WTC11 (cell line): Measurements from ENCODE around the gene ANXA11. TPM values are rescaled to one million over a fixed set of nuclear protein-coding genes. Genes with fewer than 3 reads are reported as not detected.

Experiments used
- ATAC-seq: fragments of 200-7000 bp; cut with Tn5 transposase; 2 replicates; pipeline ENCODE4 v1.10.0; 2021; ENCODE audit warnings: mild to moderate bottlenecking, moderate library complexity
- CTCF ChIA-PET: fragments of 300-600 bp; sonication (Branson Sonifier 250); formaldehyde crosslinking; loops from one replicate; lab custom pipeline; 2021; ENCODE audit warnings: antibody characterized with exemption; lab: Charles Lee
- POLR2A ChIA-PET: fragments of 350-600 bp; sonication (Branson Sonifier 250); formaldehyde crosslinking; loops from one replicate; lab custom pipeline; 2021; ENCODE audit warnings: antibody characterized with exemption; lab: Charles Lee
- DNase-seq: peaks from one replicate; pipeline ENCODE4 v3.0.0; 2021; ENCODE audit warnings: low spot score
- H3K27ac Mint-ChIP-seq: 2 replicates; pipeline ENCODE4 v1.8.0; 2021; ENCODE audit warnings: mixed read lengths
- H3K27me3 Mint-ChIP-seq: 2 replicates; pipeline ENCODE4 v1.8.0; 2021; ENCODE audit warnings: low read depth, mild to moderate bottlenecking, moderate library complexity, mixed read lengths
- H3K36me3 Mint-ChIP-seq: 2 replicates; pipeline ENCODE4 v1.8.0; 2021; ENCODE audit warnings: mixed read lengths
- H3K4me1 Mint-ChIP-seq: 2 replicates; pipeline ENCODE4 v1.8.0; 2022; ENCODE audit warnings: mixed read lengths
- H3K4me3 Mint-ChIP-seq: 2 replicates; pipeline ENCODE4 v1.8.0; 2021; ENCODE audit warnings: mild to moderate bottlenecking, moderate library complexity, mixed read lengths
- H3K9me3 Mint-ChIP-seq: 2 replicates; pipeline ENCODE4 v1.8.0; 2021; ENCODE audit warnings: mixed read lengths
- CREB1 ChIP-seq: sonication (generic); formaldehyde crosslinking; IDR thresholded peaks from 2 replicates; pipeline ENCODE4 v1.8.0; 2023; ENCODE audit warnings: mild to moderate bottlenecking, missing genetic modification reagents
- ELF4 ChIP-seq: sonication (generic); formaldehyde crosslinking; IDR thresholded peaks from 2 replicates; pipeline ENCODE4 v1.8.1; 2022; ENCODE audit warnings: low read depth, mild to moderate bottlenecking, moderate library complexity, missing genetic modification reagents
- FOXP1 ChIP-seq: sonication (generic); formaldehyde crosslinking; IDR thresholded peaks from 2 replicates; pipeline ENCODE4 v1.8.0; 2022; ENCODE audit warnings: missing genetic modification reagents, mild to moderate bottlenecking, moderate library complexity, borderline replicate concordance
- GRHL2 ChIP-seq: fragments of 250-450 bp; sonication (Bioruptor Pico); IDR thresholded peaks from 2 replicates; pipeline ENCODE4 v1.8.0; 2022; ENCODE audit warnings: mild to moderate bottlenecking, moderate library complexity; ENCODE audit not compliant: insufficient replicate concordance, severe bottlenecking
- NR3C1 ChIP-seq: sonication (generic); formaldehyde crosslinking; conservative IDR thresholded peaks from 2 replicates; pipeline ENCODE4 v1.8.1; 2023; ENCODE audit warnings: low read depth, mild to moderate bottlenecking, missing genetic modification reagents
- OVOL2 ChIP-seq: fragments of 250-450 bp; sonication (Bioruptor Pico); IDR thresholded peaks from 2 replicates; pipeline ENCODE4 v1.9.0; 2021; ENCODE audit warnings: mild to moderate bottlenecking, borderline replicate concordance
- RORB ChIP-seq: fragments of 250-450 bp; sonication (Bioruptor Pico); IDR thresholded peaks from 2 replicates; pipeline ENCODE4 v1.9.0; 2021; ENCODE audit warnings: mild to moderate bottlenecking
- SMAD3 ChIP-seq: sonication (generic); formaldehyde crosslinking; IDR thresholded peaks from 2 replicates; pipeline ENCODE4 v1.8.0; 2022; ENCODE audit warnings: missing genetic modification reagents, mild to moderate bottlenecking, borderline replicate concordance
- TEAD4 ChIP-seq: sonication (generic); formaldehyde crosslinking; IDR thresholded peaks from 2 replicates; pipeline ENCODE4 v1.8.0; 2022; ENCODE audit warnings: mild to moderate bottlenecking, missing genetic modification reagents
- TP53 ChIP-seq: sonication (generic); formaldehyde crosslinking; IDR thresholded peaks from 2 replicates; pipeline ENCODE4 v1.8.1; 2023; ENCODE audit warnings: mild to moderate bottlenecking, missing genetic modification reagents
- ZNF121 ChIP-seq: sonication (generic); formaldehyde crosslinking; IDR thresholded peaks from 2 replicates; pipeline ENCODE4 v1.8.0; 2023; ENCODE audit warnings: missing genetic modification reagents
- ZNF263 ChIP-seq: sonication (generic); formaldehyde crosslinking; IDR thresholded peaks from 2 replicates; pipeline ENCODE4 v1.8.1; 2022; ENCODE audit warnings: low read depth, mild to moderate bottlenecking, moderate library complexity, missing genetic modification reagents
- total RNA-seq: library from RNA; stranded (reverse); gene quantifications from 3 replicates; pipeline ENCODE4 v1.2.3, GENCODE V29; 2021
- TF ChIP-seq, protein P1 (sequence below): sonication (generic); formaldehyde crosslinking; IDR thresholded peaks from 2 replicates; pipeline ENCODE4 v1.8.1; 2023; ENCODE audit warnings: mild to moderate bottlenecking, missing genetic modification reagents, moderate library complexity
- TF ChIP-seq, protein P2 (sequence below): sonication (generic); formaldehyde crosslinking; IDR thresholded peaks from 2 replicates; pipeline ENCODE4 v1.8.0; 2022; ENCODE audit warnings: mild to moderate bottlenecking, missing genetic modification reagents
- TF ChIP-seq, protein P3 (sequence below): fragments of 250-450 bp; sonication (Bioruptor Pico); IDR thresholded peaks from 2 replicates; pipeline ENCODE4 v2.1.2; 2022; ENCODE audit warnings: mild to moderate bottlenecking, moderate library complexity
- TF ChIP-seq, protein P4 (sequence below): sonication (generic); formaldehyde crosslinking; IDR thresholded peaks from 2 replicates; pipeline ENCODE4 v1.8.0; 2022; ENCODE audit warnings: mild to moderate bottlenecking, missing genetic modification reagents
- TF ChIP-seq, protein P5 (sequence below): sonication (generic); formaldehyde crosslinking; IDR thresholded peaks from 2 replicates; pipeline ENCODE4 v1.8.0; 2022; ENCODE audit warnings: mild to moderate bottlenecking, missing genetic modification reagents
- TF ChIP-seq, protein P6 (sequence below): sonication (generic); formaldehyde crosslinking; IDR thresholded peaks from 2 replicates; pipeline ENCODE4 v1.8.1; 2023; ENCODE audit warnings: mild to moderate bottlenecking, missing genetic modification reagents

ANXA11 gene
- total RNA-seq, 1 experiment from 2014 or later = 83.3 TPM

DNA sequence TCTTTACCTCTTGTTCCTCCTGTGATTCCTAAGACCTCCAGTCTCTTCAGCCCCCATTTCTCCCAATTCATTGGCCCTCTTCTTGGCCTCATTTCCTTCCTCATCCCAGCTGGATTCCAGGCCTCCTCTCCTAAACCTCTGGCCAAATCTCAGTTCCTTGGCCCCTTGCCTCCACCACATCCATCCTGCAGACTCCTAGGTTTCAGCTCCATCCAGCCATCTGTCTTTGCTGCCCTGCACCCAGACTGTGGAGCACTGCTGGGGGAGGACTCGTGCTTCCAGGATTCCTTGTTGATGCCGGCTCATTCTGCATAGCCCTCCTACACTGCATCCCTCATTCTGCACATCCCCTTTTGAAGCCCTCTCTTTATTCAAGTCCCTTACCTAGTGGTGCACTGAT, 66.1 kb downstream of the ANXA11 start:
- H3K4me3 Mint-ChIP-seq = no peak overlapping the region
- CTCF ChIA-PET = interaction anchor here (1.2 kb wide), 1 partner anchor 81 kb away, joined by 5 read pairs; no protein-coding TSS in a partner anchor
- ATAC-seq = no peak
- peaks cover 6% of the 10 kb centered on the region for H3K4me1 Mint-ChIP-seq
- no peak overlapping the region for H3K27ac Mint-ChIP-seq
- peaks cover 2% of the 10 kb centered on the region; the same call in 1 of the 2 replicates for H3K27me3 Mint-ChIP-seq
- no peak for DNase-seq
- H3K36me3 Mint-ChIP-seq = no peaks in the 10 kb centered on the region
- TF ChIP-seq CREB1 (CRISPR knock-in tag) (no peak), ZNF121 (no peak), GRHL2 (CRISPR knock-in tag) (no peak)
- POLR2A ChIA-PET = interaction anchor here (0.6 kb wide), 2 partner anchors 10 to 533 kb away, joined by 3 read pairs; no protein-coding TSS in a partner anchor
- no peaks in the 10 kb centered on the region for H3K9me3 Mint-ChIP-seq

DNA sequence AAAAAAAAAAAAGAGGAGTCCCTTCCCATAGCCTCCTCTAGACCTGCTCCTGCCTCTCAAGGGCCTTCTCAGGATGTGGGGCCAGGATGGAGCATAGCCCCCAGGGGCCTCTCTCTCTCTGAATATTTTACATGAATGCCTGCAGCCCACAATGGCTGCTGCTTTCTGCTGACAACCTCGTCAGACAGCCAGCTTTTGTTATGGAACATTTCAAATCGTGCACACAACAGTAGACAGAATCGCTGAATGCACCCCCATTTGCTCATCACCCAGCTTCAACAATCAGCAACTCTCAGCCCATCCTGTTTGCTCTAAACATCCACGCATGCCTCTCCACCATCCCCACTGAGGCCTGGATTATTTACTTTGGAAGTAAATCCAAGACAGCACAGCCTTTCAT, 67.4 kb downstream of the ANXA11 start:
- ATAC-seq (no peak), DNase-seq (no peak)
- TF ChIP-seq, protein P1, sequence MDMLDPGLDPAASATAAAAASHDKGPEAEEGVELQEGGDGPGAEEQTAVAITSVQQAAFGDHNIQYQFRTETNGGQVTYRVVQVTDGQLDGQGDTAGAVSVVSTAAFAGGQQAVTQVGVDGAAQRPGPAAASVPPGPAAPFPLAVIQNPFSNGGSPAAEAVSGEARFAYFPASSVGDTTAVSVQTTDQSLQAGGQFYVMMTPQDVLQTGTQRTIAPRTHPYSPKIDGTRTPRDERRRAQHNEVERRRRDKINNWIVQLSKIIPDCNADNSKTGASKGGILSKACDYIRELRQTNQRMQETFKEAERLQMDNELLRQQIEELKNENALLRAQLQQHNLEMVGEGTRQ (CRISPR knock-in tag) = no peak
- TF ChIP-seq TP53 (CRISPR knock-in tag) (no peak), FOXP1 (CRISPR knock-in tag) (no peak), NR3C1 (CRISPR knock-in tag) (no peak), TEAD4 (CRISPR knock-in tag) (no peak), ELF4 (CRISPR knock-in tag) (no peak), ZNF121 (no peak), ZNF263 (CRISPR knock-in tag) (no peak)
- TF ChIP-seq, protein P2, sequence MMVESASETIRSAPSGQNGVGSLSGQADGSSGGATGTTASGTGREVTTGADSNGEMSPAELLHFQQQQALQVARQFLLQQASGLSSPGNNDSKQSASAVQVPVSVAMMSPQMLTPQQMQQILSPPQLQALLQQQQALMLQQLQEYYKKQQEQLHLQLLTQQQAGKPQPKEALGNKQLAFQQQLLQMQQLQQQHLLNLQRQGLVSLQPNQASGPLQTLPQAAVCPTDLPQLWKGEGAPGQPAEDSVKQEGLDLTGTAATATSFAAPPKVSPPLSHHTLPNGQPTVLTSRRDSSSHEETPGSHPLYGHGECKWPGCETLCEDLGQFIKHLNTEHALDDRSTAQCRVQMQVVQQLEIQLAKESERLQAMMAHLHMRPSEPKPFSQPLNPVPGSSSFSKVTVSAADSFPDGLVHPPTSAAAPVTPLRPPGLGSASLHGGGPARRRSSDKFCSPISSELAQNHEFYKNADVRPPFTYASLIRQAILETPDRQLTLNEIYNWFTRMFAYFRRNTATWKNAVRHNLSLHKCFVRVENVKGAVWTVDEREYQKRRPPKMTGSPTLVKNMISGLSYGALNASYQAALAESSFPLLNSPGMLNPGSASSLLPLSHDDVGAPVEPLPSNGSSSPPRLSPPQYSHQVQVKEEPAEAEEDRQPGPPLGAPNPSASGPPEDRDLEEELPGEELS (CRISPR knock-in tag) = no peak
- TF ChIP-seq, protein P3, sequence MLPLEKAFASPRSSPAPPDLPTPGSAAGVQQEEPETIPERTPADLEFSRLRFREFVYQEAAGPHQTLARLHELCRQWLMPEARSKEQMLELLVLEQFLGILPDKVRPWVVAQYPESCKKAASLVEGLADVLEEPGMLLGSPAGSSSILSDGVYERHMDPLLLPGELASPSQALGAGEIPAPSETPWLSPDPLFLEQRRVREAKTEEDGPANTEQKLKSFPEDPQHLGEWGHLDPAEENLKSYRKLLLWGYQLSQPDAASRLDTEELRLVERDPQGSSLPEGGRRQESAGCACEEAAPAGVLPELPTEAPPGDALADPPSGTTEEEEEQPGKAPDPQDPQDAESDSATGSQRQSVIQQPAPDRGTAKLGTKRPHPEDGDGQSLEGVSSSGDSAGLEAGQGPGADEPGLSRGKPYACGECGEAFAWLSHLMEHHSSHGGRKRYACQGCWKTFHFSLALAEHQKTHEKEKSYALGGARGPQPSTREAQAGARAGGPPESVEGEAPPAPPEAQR (CRISPR knock-in tag) = no peak
- no peaks in the 10 kb centered on the region for H3K9me3 Mint-ChIP-seq
- no peak overlapping the region; the same call in 1 of the 2 replicates for H3K27ac Mint-ChIP-seq
- no peak overlapping the region for H3K4me3 Mint-ChIP-seq
- peaks cover 12% of the 10 kb centered on the region for H3K4me1 Mint-ChIP-seq
- peaks cover 15% of the 10 kb centered on the region for H3K27me3 Mint-ChIP-seq
- ChIA-PET POLR2A (interaction anchor here (0.7 kb wide), 1 partner anchor 208 kb away, joined by 7 read pairs; no protein-coding TSS in a partner anchor), CTCF (interaction anchor here (1.2 to 1.7 kb wide), 2 partner anchors 79 to 85 kb away, joined by 5 to 6 read pairs; no protein-coding TSS in a partner anchor)
- no peaks in the 10 kb centered on the region for H3K36me3 Mint-ChIP-seq

DNA sequence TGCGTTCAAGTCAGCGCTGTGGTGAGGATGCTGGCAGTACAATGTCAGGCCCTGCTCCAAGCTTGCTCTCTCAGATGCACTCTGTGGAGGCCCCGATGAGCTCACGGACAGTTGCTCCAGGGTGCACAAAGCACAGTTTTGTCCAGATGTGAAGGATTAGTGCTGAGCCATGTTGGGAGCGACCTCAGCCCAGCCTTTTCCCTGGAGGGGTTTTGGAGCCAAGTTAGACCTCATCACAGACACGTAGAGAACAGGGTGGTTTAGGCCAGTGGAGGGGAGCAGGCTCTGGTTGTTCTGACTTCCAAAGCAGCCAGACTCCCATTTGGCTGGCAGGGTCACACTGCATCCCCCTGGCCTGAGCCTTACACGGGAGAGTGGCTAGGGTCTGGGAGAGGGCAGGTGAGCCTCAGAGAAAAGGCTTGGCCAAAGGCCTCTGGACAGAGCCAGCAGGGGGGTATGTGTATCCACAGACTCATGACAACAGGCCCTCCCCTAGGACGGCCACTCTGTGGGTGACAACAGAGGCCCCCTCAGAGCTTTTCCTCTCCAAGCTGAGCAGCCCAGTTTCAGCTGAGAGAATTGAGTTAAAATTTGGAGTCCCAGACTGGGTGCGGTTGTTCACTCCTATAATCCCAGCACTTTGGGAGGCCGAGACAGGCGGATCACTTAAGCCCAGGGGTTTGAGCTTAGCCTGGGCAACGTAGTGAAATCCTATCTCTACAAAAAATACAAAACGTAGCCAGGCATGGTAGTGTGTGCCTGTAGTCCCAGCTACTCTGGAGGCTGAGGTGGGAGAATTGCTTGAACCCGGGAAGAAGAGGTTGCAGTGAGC, 68.1 kb downstream of the ANXA11 start:
- TF ChIP-seq, protein P4, sequence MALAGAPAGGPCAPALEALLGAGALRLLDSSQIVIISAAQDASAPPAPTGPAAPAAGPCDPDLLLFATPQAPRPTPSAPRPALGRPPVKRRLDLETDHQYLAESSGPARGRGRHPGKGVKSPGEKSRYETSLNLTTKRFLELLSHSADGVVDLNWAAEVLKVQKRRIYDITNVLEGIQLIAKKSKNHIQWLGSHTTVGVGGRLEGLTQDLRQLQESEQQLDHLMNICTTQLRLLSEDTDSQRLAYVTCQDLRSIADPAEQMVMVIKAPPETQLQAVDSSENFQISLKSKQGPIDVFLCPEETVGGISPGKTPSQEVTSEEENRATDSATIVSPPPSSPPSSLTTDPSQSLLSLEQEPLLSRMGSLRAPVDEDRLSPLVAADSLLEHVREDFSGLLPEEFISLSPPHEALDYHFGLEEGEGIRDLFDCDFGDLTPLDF (CRISPR knock-in tag) = no peak
- TF ChIP-seq OVOL2 = no peak
- TF ChIP-seq, protein P5, sequence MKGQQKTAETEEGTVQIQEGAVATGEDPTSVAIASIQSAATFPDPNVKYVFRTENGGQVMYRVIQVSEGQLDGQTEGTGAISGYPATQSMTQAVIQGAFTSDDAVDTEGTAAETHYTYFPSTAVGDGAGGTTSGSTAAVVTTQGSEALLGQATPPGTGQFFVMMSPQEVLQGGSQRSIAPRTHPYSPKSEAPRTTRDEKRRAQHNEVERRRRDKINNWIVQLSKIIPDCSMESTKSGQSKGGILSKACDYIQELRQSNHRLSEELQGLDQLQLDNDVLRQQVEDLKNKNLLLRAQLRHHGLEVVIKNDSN = no peak
- TF ChIP-seq, protein P3 (CRISPR knock-in tag) = no peak
- no peak for TF ChIP-seq RORB
- no peak for TF ChIP-seq SMAD3 (CRISPR knock-in tag)
- TF ChIP-seq, protein P6, sequence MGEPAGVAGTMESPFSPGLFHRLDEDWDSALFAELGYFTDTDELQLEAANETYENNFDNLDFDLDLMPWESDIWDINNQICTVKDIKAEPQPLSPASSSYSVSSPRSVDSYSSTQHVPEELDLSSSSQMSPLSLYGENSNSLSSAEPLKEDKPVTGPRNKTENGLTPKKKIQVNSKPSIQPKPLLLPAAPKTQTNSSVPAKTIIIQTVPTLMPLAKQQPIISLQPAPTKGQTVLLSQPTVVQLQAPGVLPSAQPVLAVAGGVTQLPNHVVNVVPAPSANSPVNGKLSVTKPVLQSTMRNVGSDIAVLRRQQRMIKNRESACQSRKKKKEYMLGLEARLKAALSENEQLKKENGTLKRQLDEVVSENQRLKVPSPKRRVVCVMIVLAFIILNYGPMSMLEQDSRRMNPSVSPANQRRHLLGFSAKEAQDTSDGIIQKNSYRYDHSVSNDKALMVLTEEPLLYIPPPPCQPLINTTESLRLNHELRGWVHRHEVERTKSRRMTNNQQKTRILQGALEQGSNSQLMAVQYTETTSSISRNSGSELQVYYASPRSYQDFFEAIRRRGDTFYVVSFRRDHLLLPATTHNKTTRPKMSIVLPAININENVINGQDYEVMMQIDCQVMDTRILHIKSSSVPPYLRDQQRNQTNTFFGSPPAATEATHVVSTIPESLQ (CRISPR knock-in tag) = no peak
- Mint-ChIP-seq H3K4me1 (peaks cover 14% of the 10 kb centered on the region), H3K27me3 (peaks cover 19% of the 10 kb centered on the region), H3K4me3 (no peak overlapping the region), H3K36me3 (no peaks in the 10 kb centered on the region), H3K9me3 (no peaks in the 10 kb centered on the region), H3K27ac (no peak overlapping the region)
- CTCF ChIA-PET = interaction anchor here (1.0 to 1.7 kb wide), 2 partner anchors 24 to 85 kb away, joined by 3 to 6 read pairs; no protein-coding TSS in a partner anchor
- ATAC-seq = no peak
- POLR2A ChIA-PET = interaction anchor here (0.7 kb wide), 1 partner anchor 207 kb away, joined by 7 read pairs; no protein-coding TSS in a partner anchor
- no peak for DNase-seq
